ENCODE data around the gene LOC101059915.
"Not testable (repeated sequence)": the region's sequence is repeated elsewhere in the genome, so short reads cannot be mapped to it uniquely, and the experiment has no call there.

LOC101059915 gene

DNA sequence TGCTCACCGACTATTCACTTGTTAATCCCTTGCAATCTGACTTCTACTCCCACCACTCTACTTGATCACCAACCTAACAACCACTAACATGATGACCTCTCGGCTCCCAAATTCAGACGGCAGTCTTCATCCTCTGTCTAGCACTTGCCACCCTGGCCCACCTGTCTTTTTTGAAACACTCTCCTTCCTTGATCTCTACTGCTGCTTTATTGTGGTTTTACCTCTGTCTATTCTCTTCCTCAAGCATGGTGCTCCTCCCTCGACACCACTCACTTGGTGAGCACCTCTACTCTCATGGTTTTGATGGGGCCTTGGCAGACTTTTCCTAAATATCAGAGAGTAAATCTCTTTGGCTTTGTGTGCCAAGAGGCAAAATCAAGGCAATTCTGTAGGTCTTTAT, 27.3 kb upstream of the LOC101059915 start:
- intact Hi-C loops (cut with DNase I) = no loop called here
- WGBS, 3 donors = 79 to 84% (median 82%) methylated on average over 4 of the region's 4 CpGs
- H3K4me3 ChIP-seq = no peak overlapping the region
- H3K9me3 ChIP-seq = no peaks in the 10 kb centered on the region
- H3K27ac ChIP-seq = no peak overlapping the region
- no peaks in the 10 kb centered on the region for H3K27me3 ChIP-seq
- no peak for DNase-seq
- TF ChIP-seq, protein P1, sequence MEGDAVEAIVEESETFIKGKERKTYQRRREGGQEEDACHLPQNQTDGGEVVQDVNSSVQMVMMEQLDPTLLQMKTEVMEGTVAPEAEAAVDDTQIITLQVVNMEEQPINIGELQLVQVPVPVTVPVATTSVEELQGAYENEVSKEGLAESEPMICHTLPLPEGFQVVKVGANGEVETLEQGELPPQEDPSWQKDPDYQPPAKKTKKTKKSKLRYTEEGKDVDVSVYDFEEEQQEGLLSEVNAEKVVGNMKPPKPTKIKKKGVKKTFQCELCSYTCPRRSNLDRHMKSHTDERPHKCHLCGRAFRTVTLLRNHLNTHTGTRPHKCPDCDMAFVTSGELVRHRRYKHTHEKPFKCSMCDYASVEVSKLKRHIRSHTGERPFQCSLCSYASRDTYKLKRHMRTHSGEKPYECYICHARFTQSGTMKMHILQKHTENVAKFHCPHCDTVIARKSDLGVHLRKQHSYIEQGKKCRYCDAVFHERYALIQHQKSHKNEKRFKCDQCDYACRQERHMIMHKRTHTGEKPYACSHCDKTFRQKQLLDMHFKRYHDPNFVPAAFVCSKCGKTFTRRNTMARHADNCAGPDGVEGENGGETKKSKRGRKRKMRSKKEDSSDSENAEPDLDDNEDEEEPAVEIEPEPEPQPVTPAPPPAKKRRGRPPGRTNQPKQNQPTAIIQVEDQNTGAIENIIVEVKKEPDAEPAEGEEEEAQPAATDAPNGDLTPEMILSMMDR (IDR thresholded peaks at IDR 0.05) = no peak
- TF ChIP-seq POLR2A (IDR thresholded peaks at IDR 0.05) (no peak), EP300 (IDR thresholded peaks at IDR 0.05) (no peak)
- H3K36me3 ChIP-seq = no peaks in the 10 kb centered on the region
- no peaks in the 10 kb centered on the region for H3K4me1 ChIP-seq (ENCODE audit: insufficient read depth)

DNA sequence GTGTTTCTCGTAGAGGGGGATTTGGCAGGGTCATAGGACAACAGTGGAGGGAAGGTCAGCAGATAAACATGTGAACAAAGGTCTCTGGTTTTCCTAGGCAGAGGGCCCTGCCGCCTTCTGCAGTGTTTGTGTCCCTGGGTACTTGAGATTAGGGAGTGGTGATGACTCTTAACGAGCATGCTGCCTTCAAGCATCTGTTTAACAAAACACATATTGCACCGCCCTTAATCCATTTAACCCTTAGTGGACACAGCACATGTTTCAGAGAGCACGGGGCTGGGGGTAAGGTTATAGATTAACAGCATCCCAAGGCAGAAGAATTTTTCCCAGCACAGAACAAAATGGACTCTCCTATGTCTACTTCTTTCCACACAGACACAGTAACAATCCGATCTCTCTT, 22.9 kb upstream of the LOC101059915 start:
- DNase-seq; H3K9me3 ChIP-seq; H3K36me3 ChIP-seq; H3K27ac ChIP-seq; H3K4me1 ChIP-seq (ENCODE audit: insufficient read depth); H3K27me3 ChIP-seq; H3K4me3 ChIP-seq; intact Hi-C loops (cut with DNase I): not testable (repeated sequence)
- WGBS, 3 donors = 43 to 65% (median 54%) methylated on average over 6 of the region's 6 CpGs

DNA sequence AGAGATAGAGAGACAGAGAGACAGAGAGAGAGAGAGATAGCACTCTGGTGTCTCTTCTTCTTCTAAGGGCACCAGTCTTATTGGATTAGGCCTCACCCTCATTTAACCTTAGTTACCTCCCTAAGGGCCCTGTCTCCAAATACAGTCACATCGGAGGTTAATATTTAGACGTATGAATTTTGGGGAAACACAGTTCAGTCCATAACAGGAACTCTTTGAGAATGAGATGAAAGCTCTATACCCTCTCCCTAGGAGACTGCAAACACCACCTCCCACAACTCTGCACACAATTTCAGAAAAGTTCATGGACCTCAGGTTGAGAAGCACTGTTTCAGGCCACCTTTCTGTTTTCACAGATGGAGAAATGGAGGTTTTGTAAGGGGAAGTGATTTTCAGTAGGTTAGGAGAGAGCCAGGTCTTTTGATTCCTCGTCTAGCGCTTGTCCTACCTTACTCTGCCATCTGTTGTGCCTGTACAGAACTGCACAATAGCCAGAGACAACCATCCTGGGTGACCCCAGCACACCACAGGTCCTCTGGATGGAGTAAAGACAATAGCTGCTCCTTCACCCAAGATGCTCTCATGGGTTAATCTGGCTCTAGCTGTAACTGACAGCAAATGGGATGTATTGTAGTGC, 16.9 kb upstream of the LOC101059915 start:
- Histone ChIP-seq H3K4me3 (no peak overlapping the region), H3K36me3 (no peaks in the 10 kb centered on the region), H3K9me3 (no peaks in the 10 kb centered on the region), H3K4me1 (ENCODE audit: insufficient read depth) (no peaks in the 10 kb centered on the region), H3K27ac (no peak overlapping the region), H3K27me3 (no peaks in the 10 kb centered on the region)
- 70 to 77% (median 73%) methylated on average over 4 of the region's 4 CpGs for WGBS, 3 donors
- no peak for DNase-seq
- no peak for TF ChIP-seq POLR2A (IDR thresholded peaks at IDR 0.05)
- intact Hi-C loops (cut with DNase I) = no loop called here

DNA sequence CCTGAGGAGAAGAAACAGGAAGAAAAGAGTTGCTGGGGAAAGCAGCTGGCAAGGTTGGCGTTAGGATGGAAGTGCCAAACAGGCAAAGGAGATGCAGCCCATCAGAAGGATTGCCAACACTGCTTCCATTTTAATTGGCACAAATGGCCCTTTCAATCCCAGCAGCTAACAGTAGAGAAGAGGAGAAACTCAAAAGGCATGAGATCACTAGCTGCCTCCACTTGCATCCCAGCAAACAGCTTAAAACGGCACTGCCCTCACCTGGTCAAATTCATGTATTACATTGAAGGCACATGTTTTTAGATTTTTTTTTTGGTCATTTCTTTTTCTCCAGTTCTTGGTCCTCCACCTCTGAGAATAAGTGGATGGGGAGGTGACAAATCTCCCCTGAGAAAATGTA, 14.9 kb upstream of the LOC101059915 start:
- Histone ChIP-seq H3K9me3 (no peaks in the 10 kb centered on the region), H3K36me3 (no peaks in the 10 kb centered on the region), H3K4me1 (ENCODE audit: insufficient read depth) (no peaks in the 10 kb centered on the region), H3K27ac (no peak overlapping the region), H3K27me3 (no peaks in the 10 kb centered on the region), H3K4me3 (no peak overlapping the region)
- no peak for TF ChIP-seq POLR2A (IDR thresholded peaks at IDR 0.05)
- TF ChIP-seq, protein P1 (IDR thresholded peaks at IDR 0.05) = peak in 2 of 3 donors; percentile 20 to 22
- DNase-seq = peak in 2 of 5 donors; percentile 19 to 52
- 32 to 42% (median 39%) methylated on average over 2 of the region's 2 CpGs for WGBS, 3 donors
- intact Hi-C loops (cut with DNase I) = no loop called here

- no peaks in the 10 kb centered on the region for H3K9me3 ChIP-seq
- H3K27me3 ChIP-seq = no peaks in the 10 kb centered on the region
- no peaks in the 10 kb centered on the region for H3K4me1 ChIP-seq (ENCODE audit: insufficient read depth)
- DNase-seq = no peak
- no peak overlapping the region for H3K4me3 ChIP-seq
- intact Hi-C loops (cut with DNase I) = no loop called here
- H3K27ac ChIP-seq = no peak overlapping the region
- H3K36me3 ChIP-seq = no peaks in the 10 kb centered on the region
- TF ChIP-seq EP300 (IDR thresholded peaks at IDR 0.05) = no peak
- TF ChIP-seq, protein P1 (IDR thresholded peaks at IDR 0.05) = no peak
- TF ChIP-seq POLR2A (IDR thresholded peaks at IDR 0.05) = no peak
- 84 to 89% (median 87%) methylated on average over 2 of the region's 2 CpGs for WGBS, 3 donors
These were observed 14.0 kb upstream of the LOC101059915 start for GRCh38 chrX:71653344-71653743.

Data from ovary (tissue), 7 donors.